ENCODE results near the gene MED13L.

DNA sequence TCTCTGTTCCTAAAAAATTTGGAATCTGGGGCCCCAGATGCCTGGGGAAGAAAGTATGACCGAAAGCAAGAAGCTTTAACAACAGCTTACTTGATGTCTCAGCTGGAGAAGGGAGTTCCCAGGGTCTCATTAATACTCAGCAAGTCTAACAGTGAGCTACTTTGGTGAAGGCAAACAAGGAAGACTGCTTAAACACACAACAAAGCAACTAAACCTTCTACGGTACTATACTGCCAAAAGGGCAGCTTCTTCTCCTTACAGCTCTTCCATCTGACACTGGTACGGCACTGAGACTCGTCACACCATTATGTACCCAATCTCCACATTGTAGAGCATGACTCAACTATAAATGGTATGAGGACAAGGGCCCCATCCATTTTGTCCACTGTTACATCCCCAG is 213.0 kb downstream of the MED13L start:
- TF ChIP-seq CTCF (IDR thresholded peaks at IDR 0.05) (no peak), POLR2A (IDR thresholded peaks at IDR 0.05) (no peak)

All from heart left ventricle (tissue), 13 donors.